A549 treated with AZD2906 at 1 μM for 4 hours (cell line): ENCODE results near the gene SNRPE. TPM values are rescaled to one million over a fixed set of nuclear protein-coding genes. Genes with fewer than 3 reads are reported as not detected.

Experiments
- total RNA-seq: library from RNA; stranded (reverse); fragments of 200-300 nt; extraction: Qiagen RNA extraction; gene quantifications from 5 replicates; pipeline ENCODE4 v1.2.3, GENCODE V29; 2022

SNRPE gene
- total RNA-seq: 146 to 253 TPM (median 236 TPM) in 5 replicates

DNA sequence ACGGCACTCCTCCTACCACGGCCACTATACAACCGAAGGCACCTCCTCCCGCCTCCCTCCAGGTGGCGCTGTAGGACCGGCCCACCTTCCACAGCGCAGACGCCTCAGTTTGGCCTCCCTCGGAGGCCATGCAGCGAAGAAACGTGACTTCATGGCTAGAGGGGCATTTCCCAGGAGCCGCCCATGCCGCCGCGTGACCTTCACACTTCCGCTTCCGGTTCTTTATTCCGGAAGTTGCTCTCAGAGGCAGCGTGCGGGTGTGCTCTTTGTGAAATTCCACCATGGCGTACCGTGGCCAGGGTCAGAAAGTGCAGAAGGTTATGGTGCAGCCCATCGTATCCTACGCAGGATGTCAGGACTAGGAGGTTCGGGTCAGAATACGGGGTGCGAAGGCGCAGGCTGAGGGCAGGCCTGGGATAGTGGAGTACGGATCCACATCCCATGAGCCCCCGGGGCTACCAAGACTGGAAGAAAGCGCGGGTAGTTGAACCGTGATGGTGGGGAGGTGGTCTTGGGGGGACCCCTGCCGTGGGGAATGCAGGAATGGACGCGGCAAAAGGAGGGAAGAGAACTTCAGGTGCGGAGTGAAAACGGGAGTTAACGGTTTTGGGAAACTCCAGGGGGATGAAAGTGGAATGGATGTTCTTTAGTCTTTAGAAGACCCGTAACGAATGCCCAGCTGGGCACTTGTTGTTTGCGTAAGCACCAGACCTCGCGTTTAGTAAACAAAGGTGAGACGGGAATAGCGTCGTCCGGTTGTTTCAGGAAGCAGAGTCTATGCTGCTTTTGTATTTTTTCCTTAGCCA lies at the start of gene SNRPE:
Gene SNRPE, plus strand, starts transcription at position 221 of the 806 bp plus-strand sequence. Its CDS starts 61 bp downstream, at position 282.

Other genes with a start within 250 kb of the SNRPE start
- 16.3 to 25.8 TPM (median 21.3 TPM) in 5 replicates for gene ATP2B4, start 234.8 kb upstream of the SNRPE start, total RNA-seq
- 0.11 TPM in 1 of 5 replicates, not detected in the others for gene LAX1, start 96.4 kb upstream of the SNRPE start, total RNA-seq
- gene ZBED6, start 66.0 kb upstream of the SNRPE start, total RNA-seq: 1.6 to 4.0 TPM (median 2.8 TPM) in 5 replicates
- 36.5 to 53.6 TPM (median 38.4 TPM) in 5 replicates for gene ZC3H11A, start 66.0 kb upstream of the SNRPE start, total RNA-seq
- gene SOX13, start 211.5 kb downstream of the SNRPE start, total RNA-seq: 19.7 to 24.6 TPM (median 23.9 TPM) in 5 replicates